H1 (cell line): ENCODE data around the gene EXOC3L1. TPM values are rescaled to one million over a fixed set of nuclear protein-coding genes. Genes with fewer than 3 reads are reported as not detected.

Source experiments
- CTCF ChIA-PET: fragments of 300-600 bp; sonication (Branson Sonifier 250); formaldehyde crosslinking; loops from one replicate; lab custom pipeline; 2021; ENCODE audit not compliant: partially characterized antibody; lab: Charles Lee
- POLR2A ChIA-PET: fragments of 300-600 bp; sonication (Branson Sonifier 250); formaldehyde crosslinking; loops from one replicate; lab custom pipeline; 2021; ENCODE audit warnings: inconsistent platforms; ENCODE audit not compliant: partially characterized antibody; lab: Charles Lee
- DNase-seq, 2 experiments: peaks; one replicate each; pipeline versions ENCODE4 v3.0.0 to v3.0.0-alpha.2; 2010 to 2022; ENCODE audit warnings: low spot score in 2 of 2, low read depth in 1 of 2, mixed read lengths in 1 of 2
- FAIRE-seq: peaks from 2 replicates; lab custom pipeline; 2011; peaks lifted over from hg19 to GRCh38; lab: Jason Lieb, UNC
- H2AFZ ChIP-seq: 2 replicates; pipeline ENCODE4 v1.8.1; 2012; ENCODE audit warnings: low read length, inconsistent platforms
- H2AK5ac ChIP-seq: 2 replicates; pipeline ENCODE4 v1.6.1; 2013; ENCODE audit warnings: low read depth, low read length
- H2BK120ac ChIP-seq: replicated peaks from 2 replicates; pipeline ENCODE3; 2013; ENCODE audit warnings: low read depth, low read length, inconsistent platforms
- H2BK12ac ChIP-seq: 2 replicates; pipeline ENCODE4 v1.6.1; 2013; ENCODE audit warnings: low read depth, low read length
- H2BK15ac ChIP-seq: 2 replicates; pipeline ENCODE4 v1.6.1; 2013; ENCODE audit warnings: low read length
- H2BK20ac ChIP-seq: 2 replicates; pipeline ENCODE4 v1.6.1; 2013; ENCODE audit warnings: low read length
- H2BK5ac ChIP-seq: 2 replicates; pipeline ENCODE4 v1.6.1; 2013; ENCODE audit warnings: low read depth, low read length
- H3K14ac ChIP-seq: 2 replicates; pipeline ENCODE4 v1.6.1; 2013; ENCODE audit warnings: inconsistent platforms; ENCODE audit not compliant: insufficient read length
- H3K18ac ChIP-seq: 2 replicates; pipeline ENCODE4 v1.6.1; 2013; ENCODE audit warnings: low read length; ENCODE audit errors: extremely low read depth
- H3K23ac ChIP-seq: 2 replicates; pipeline ENCODE4 v1.6.1; 2013; ENCODE audit warnings: inconsistent platforms; ENCODE audit not compliant: insufficient read length
- H3K23me2 ChIP-seq: 2 replicates; pipeline ENCODE4 v1.6.1; 2013; ENCODE audit warnings: low read depth, low read length
- H3K27ac ChIP-seq: 2 replicates; pipeline ENCODE4 v1.6.1; 2011; ENCODE audit warnings: low read depth, low read length, inconsistent platforms
- H3K27me3 ChIP-seq, 4 experiments: replicated peaks in 1 of 4; 1 replicate in 1 of 4; 2 replicates in 3 of 4; pipeline versions ENCODE4 v1.6.1 to v1.8.1; 2011 to 2013; ENCODE audit warnings: low read length in 3 of 4, mild to moderate bottlenecking in 3 of 4, inconsistent platforms in 2 of 4, mixed read lengths in 2 of 4, moderate library complexity in 1 of 4; ENCODE audit not compliant: control insufficient read depth in 3 of 4, insufficient read depth in 3 of 4; ENCODE audit errors: extremely low read depth in 1 of 4
- H3K36me3 ChIP-seq, 4 experiments: 2 replicates each; pipeline versions ENCODE4 v1.6.1 to v1.8.1; 2011 to 2013; ENCODE audit warnings: mild to moderate bottlenecking in 4 of 4, low read length in 3 of 4, moderate library complexity in 2 of 4, control low read depth in 1 of 4, inconsistent platforms in 1 of 4; ENCODE audit not compliant: insufficient read depth in 4 of 4, control insufficient read depth in 2 of 4
- H3K4ac ChIP-seq: replicated peaks from 2 replicates; pipeline ENCODE3; 2013; ENCODE audit warnings: low read length, low read depth, mixed read lengths, inconsistent platforms; ENCODE audit not compliant: insufficient read length
- H3K4me1 ChIP-seq, 4 experiments: replicated peaks in 1 of 4; 1 replicate in 1 of 4; 2 replicates in 3 of 4; pipeline versions ENCODE4 v1.6.1 to v1.8.1; 2011 to 2013; ENCODE audit warnings: low read length in 3 of 4, inconsistent platforms in 2 of 4, mixed read lengths in 1 of 4; ENCODE audit not compliant: insufficient read depth in 4 of 4, control insufficient read depth in 3 of 4
- H3K4me2 ChIP-seq, 2 experiments: 2 replicates each; pipeline versions ENCODE4 v1.6.1 to v1.8.1; 2011 to 2013; ENCODE audit warnings: low read depth in 2 of 2, low read length in 2 of 2, control low read depth in 1 of 2, inconsistent platforms in 1 of 2, mild to moderate bottlenecking in 1 of 2; ENCODE audit not compliant: insufficient read depth in 1 of 2
- H3K4me3 ChIP-seq, 4 experiments: fragments of 200-600, 300-600 bp in 1 of 4; sonication (generic), shearing (Covaris generic), sonication (Bioruptor Twin) in 1 of 4; 2 replicates each; pipeline versions ENCODE4 v1.5.1 to v1.8.1; 2011 to 2016; ENCODE audit warnings: low read length in 4 of 4, low read depth in 3 of 4, control low read depth in 2 of 4, inconsistent platforms in 2 of 4, mild to moderate bottlenecking in 2 of 4, mixed read lengths in 1 of 4, moderate library complexity in 1 of 4; ENCODE audit not compliant: insufficient read depth in 2 of 4; ENCODE audit errors: extremely low read depth in 1 of 4
- H3K56ac ChIP-seq: replicated peaks from 2 replicates; pipeline ENCODE3; 2013; ENCODE audit warnings: low read depth, mild to moderate bottlenecking, mixed read lengths, low read length, inconsistent platforms; ENCODE audit not compliant: insufficient read length
- H3K79me1 ChIP-seq: 2 replicates; pipeline ENCODE4 v1.6.1; 2013; ENCODE audit warnings: low read depth, low read length, control low read depth
- H3K79me2 ChIP-seq, 2 experiments: 2 replicates each; pipeline versions ENCODE4 v1.6.1 to v1.8.1; 2012 to 2013; ENCODE audit warnings: low read length in 2 of 2, mild to moderate bottlenecking in 2 of 2, inconsistent platforms in 1 of 2; ENCODE audit not compliant: insufficient read depth in 2 of 2, control insufficient read depth in 1 of 2
- H3K9ac ChIP-seq, 4 experiments: replicated peaks in 1 of 4; 1 replicate in 1 of 4; 2 replicates in 3 of 4; pipeline versions ENCODE4 v1.6.1 to v1.8.1; 2011 to 2013; ENCODE audit warnings: low read depth in 3 of 4, low read length in 3 of 4, control low read depth in 2 of 4, mild to moderate bottlenecking in 2 of 4, moderate library complexity in 2 of 4, inconsistent platforms in 1 of 4; ENCODE audit errors: extremely low read depth in 1 of 4
- H3K9me3 ChIP-seq, 2 experiments: 2 replicates each; pipeline versions ENCODE4 v1.6.1 to v1.8.1; 2012 to 2013; ENCODE audit warnings: mild to moderate bottlenecking in 2 of 2, moderate library complexity in 2 of 2, control low read depth in 1 of 2, inconsistent platforms in 1 of 2, low read depth in 1 of 2, low read length in 1 of 2, mixed read lengths in 1 of 2; ENCODE audit not compliant: insufficient read depth in 2 of 2
- H4K20me1 ChIP-seq, 2 experiments: replicated peaks in 1 of 2; 2 replicates each; pipeline versions ENCODE3 to v1.8.1; 2011 to 2013; ENCODE audit warnings: inconsistent platforms in 2 of 2, low read length in 2 of 2, mild to moderate bottlenecking in 1 of 2; ENCODE audit not compliant: insufficient read depth in 2 of 2, control insufficient read depth in 1 of 2
- H4K5ac ChIP-seq: 2 replicates; pipeline ENCODE4 v1.6.1; 2013; ENCODE audit warnings: low read length, low read depth, mixed read lengths, inconsistent platforms; ENCODE audit not compliant: insufficient read length
- H4K8ac ChIP-seq: 2 replicates; pipeline ENCODE4 v1.8.0; 2013; ENCODE audit warnings: mild to moderate bottlenecking, moderate library complexity, low read length, inconsistent platforms; ENCODE audit not compliant: insufficient read depth; ENCODE audit errors: extremely low read depth
- H4K91ac ChIP-seq: replicated peaks from 2 replicates; pipeline ENCODE3; 2013; ENCODE audit warnings: low read length, mixed read lengths, inconsistent platforms; ENCODE audit not compliant: insufficient read length
- E2F6 ChIP-seq: IDR thresholded peaks from 2 replicates; pipeline ENCODE4 v1.6.1; 2012; ENCODE audit warnings: inconsistent platforms
- EGR1 ChIP-seq: IDR thresholded peaks from 2 replicates; pipeline ENCODE4 v1.6.1; 2011; ENCODE audit warnings: low read depth, low read length, borderline replicate concordance
- RAD21 ChIP-seq, 2 experiments: IDR thresholded peaks in 1 of 2; conservative IDR thresholded peaks in 1 of 2; 2 replicates each; pipeline ENCODE4 v1.6.1; 2011; ENCODE audit warnings: low read depth in 2 of 2, low read length in 2 of 2, improper control_type of control experiment in 1 of 2, inconsistent platforms in 1 of 2, mild to moderate bottlenecking in 1 of 2, moderate library complexity in 1 of 2
- SIN3A ChIP-seq, 2 experiments: IDR thresholded peaks in 1 of 2; conservative IDR thresholded peaks in 1 of 2; 2 replicates each; pipeline ENCODE4 v1.6.1; 2011 to 2012; ENCODE audit warnings: low read length in 2 of 2, improper control_type of control experiment in 1 of 2, low read depth in 1 of 2, mild to moderate bottlenecking in 1 of 2
- YY1 ChIP-seq: IDR thresholded peaks from 2 replicates; pipeline ENCODE4 v1.6.1; 2011; ENCODE audit warnings: low read depth, mild to moderate bottlenecking, low read length
- WGBS, 2 experiments: shearing (Covaris generic) in 1 of 2; methylation state at CpG; one replicate each; pipeline versions ENCODE4 v1.1.6 to v1.1.7; 2013 to 2015; ENCODE audit warnings: low lambda C conversion rate in 2 of 2, mixed read lengths in 2 of 2, inconsistent platforms in 1 of 2, low coverage in 1 of 2, missing lambda C conversion rate in 1 of 2; ENCODE audit not compliant: insufficient replicate concordance in 2 of 2, insufficient coverage in 1 of 2, insufficient read length in 1 of 2; ENCODE audit errors: extremely low coverage in 1 of 2, missing lambda C conversion rate in 1 of 2; 5-methylcytosine and 5-hydroxymethylcytosine counted together
- polyA plus RNA-seq, 7 experiments: library from polyadenylated mRNA; depleted of rRNA in 3 of 7; stranded (reverse) in 5 of 7; unstranded in 2 of 7; fragments of >200 nt in 5 of 7; fragments of 200-250 nt in 2 of 7; gene quantifications; 1 replicate in 5 of 7; 2 replicates in 1 of 7; 4 replicates in 1 of 7; pipeline versions ENCODE4 v1.2.1 to v1.2.3, GENCODE V29; 2011 to 2013; ENCODE audit warnings: missing spikeins in 2 of 7, mixed read lengths in 2 of 7
- total RNA-seq: library from RNA; stranded (reverse); fragmentation: NEBNext Ultra II Directional; extraction: Animal tissue kit (Norgen Biotek cat#: 25700); gene quantifications from 2 replicates; pipeline ENCODE4 v1.2.1, GENCODE V29; 2021

The EXOC3L1 gene
- total and polyA plus RNA-seq, 2 of the 8 experiments (the other 6 are each of a cell fraction or from before 2014, with no cell fraction given): 1.3 TPM

- Histone ChIP-seq H4K91ac (no peak overlapping the region), H3K18ac (no peak overlapping the region), H2BK120ac (no peak overlapping the region), H2AK5ac (no peak overlapping the region), H2BK5ac (no peak overlapping the region), H3K4me3 (no peak overlapping the region), H3K9me3 (no peaks in the 10 kb centered on the region; a peak in 1 of 4 replicates), H2AFZ (no peak overlapping the region), H4K20me1 (peaks cover 3 to 20% of the 10 kb centered on the region in 2 experiments), H4K5ac (no peak overlapping the region), H3K79me1 (no peaks in the 10 kb centered on the region), H2BK12ac (no peak overlapping the region), H3K14ac (no peak overlapping the region), H3K4ac (no peak overlapping the region), H3K4me2 (no peak overlapping the region), H3K9ac (no peak overlapping the region), H3K79me2 (no peaks in the 10 kb centered on the region), H2BK15ac (no peak overlapping the region), H3K4me1 (peaks cover 0 to 10% (median 8%) of the 10 kb centered on the region in 4 experiments; a peak in 5 of 7 replicates), H3K27me3 (peaks cover 3 to 16% (median 8%) of the 10 kb centered on the region in 4 experiments), H3K56ac (no peak overlapping the region), H3K23me2 (peaks cover 13% of the 10 kb centered on the region; the same call in 1 of the 2 replicates), H2BK20ac (no peak overlapping the region), H3K27ac (no peak overlapping the region), H3K36me3 (peaks cover 11 to 35% (median 26%) of the 10 kb centered on the region in 4 experiments; a peak in 6 of 8 replicates), H4K8ac (no peak overlapping the region), H3K23ac (no peak overlapping the region)
- ChIA-PET POLR2A (no interaction called here), CTCF (interaction anchor here (0.6 to 3.1 kb wide), 4 partner anchors 8 to 129 kb away, joined by 3 to 12 read pairs (median 4); no protein-coding TSS in a partner anchor)
- WGBS, 2 experiments: 92% methylated on average over 7 of the region's 7 CpGs; no CpG with 5 or more reads in 1 of the 2 experiments
- FAIRE-seq (no peak), DNase-seq (no peak)
- TF ChIP-seq EGR1: no peak
- TF ChIP-seq YY1: no peak
- TF ChIP-seq RAD21 (IDR thresholded peaks at IDR 0.05 in 1 of 2, conservative IDR thresholded peaks at IDR 0.05 in 1 of 2; ENCODE audit: low read depth in 2 of 2, low read length in 2 of 2): 0 out of 4 replicates have a peak, but pooled peaks of 1 of the 2 experiments have one; percentile 12
- no peak for TF ChIP-seq E2F6
- TF ChIP-seq SIN3A (conservative IDR thresholded peaks at IDR 0.05 in 1 of 2, IDR thresholded peaks at IDR 0.05 in 1 of 2; ENCODE audit: low read depth in 1 of 2, low read length in 2 of 2): no peak
These were observed 43.2 kb downstream of the EXOC3L1 start for GRCh38 chr16:67146523-67147357.
